Mononuclear cell (primary cell): ENCODE data around the gene RALGAPA2. TPM values are rescaled to one million over a fixed set of nuclear protein-coding genes. Genes with fewer than 3 reads are reported as not detected.

ENCODE experiments used
- H3K27me3 ChIP-seq: 2 replicates; pipeline ENCODE4 v1.6.0; 2011; ENCODE audit warnings: low read length, control low read depth; ENCODE audit not compliant: insufficient read depth
- H3K4me1 ChIP-seq: 2 replicates; pipeline ENCODE4 v1.5.1; 2011; ENCODE audit warnings: mild to moderate bottlenecking, low read length, control low read depth; ENCODE audit not compliant: insufficient read depth
- H3K4me3 ChIP-seq: 2 replicates; pipeline ENCODE4 v1.5.1; 2011; ENCODE audit warnings: mild to moderate bottlenecking, low read length, moderate library complexity
- H3K9me3 ChIP-seq: 2 replicates; pipeline ENCODE4 v1.5.1; 2011; ENCODE audit warnings: low read depth, mild to moderate bottlenecking, control low read depth, low read length
- total RNA-seq: library from RNA; depleted of rRNA; stranded (reverse); fragments of >200 nt; gene quantifications from one replicate; pipeline ENCODE4 v1.2.3, GENCODE V29; 2012

Gene RALGAPA2
- total RNA-seq, 1 donor = 18.4 TPM

GRCh38 chr20:20491784-20492264, 220.6 kb downstream of the RALGAPA2 start:
- no peaks in the 10 kb centered on the region for H3K27me3 ChIP-seq
- H3K9me3 ChIP-seq = no peaks in the 10 kb centered on the region
- H3K4me1 ChIP-seq = no peaks in the 10 kb centered on the region
- no peak overlapping the region for H3K4me3 ChIP-seq

- Histone ChIP-seq H3K4me3 (no peak overlapping the region), H3K27me3 (no peaks in the 10 kb centered on the region), H3K9me3 (no peaks in the 10 kb centered on the region), H3K4me1 (no peaks in the 10 kb centered on the region)
Measured at GRCh38 chr20:20491110-20491783, 221.2 kb downstream of the RALGAPA2 start.

- no peaks in the 10 kb centered on the region for H3K9me3 ChIP-seq
- H3K4me3 ChIP-seq = no peak overlapping the region
- H3K27me3 ChIP-seq = no peaks in the 10 kb centered on the region
- no peaks in the 10 kb centered on the region for H3K4me1 ChIP-seq
Measured at GRCh38 chr20:20490673-20491072, 221.8 kb downstream of the RALGAPA2 start.

- no peak overlapping the region for H3K4me3 ChIP-seq
- no peaks in the 10 kb centered on the region for H3K4me1 ChIP-seq
- H3K27me3 ChIP-seq = no peaks in the 10 kb centered on the region
- H3K9me3 ChIP-seq = no peaks in the 10 kb centered on the region
Measured at GRCh38 chr20:20489648-20490341, 222.6 kb downstream of the RALGAPA2 start.

GRCh38 chr20:20489054-20489453, 223.4 kb downstream of the RALGAPA2 start:
- Histone ChIP-seq H3K27me3 (no peaks in the 10 kb centered on the region), H3K4me1 (no peaks in the 10 kb centered on the region), H3K9me3 (no peaks in the 10 kb centered on the region), H3K4me3 (no peak overlapping the region)

- Histone ChIP-seq H3K27me3 (no peaks in the 10 kb centered on the region), H3K9me3 (no peaks in the 10 kb centered on the region), H3K4me3 (no peak overlapping the region), H3K4me1 (no peaks in the 10 kb centered on the region)
Measured at GRCh38 chr20:20488388-20488787, 224.1 kb downstream of the RALGAPA2 start.

GRCh38 chr20:20487811-20488210, 224.6 kb downstream of the RALGAPA2 start:
- Histone ChIP-seq H3K4me3 (no peak overlapping the region), H3K9me3 (no peaks in the 10 kb centered on the region), H3K4me1 (no peaks in the 10 kb centered on the region), H3K27me3 (no peaks in the 10 kb centered on the region)

GRCh38 chr20:20483328-20483727, 229.1 kb downstream of the RALGAPA2 start:
- Histone ChIP-seq H3K4me3 (no peak overlapping the region), H3K9me3 (no peaks in the 10 kb centered on the region), H3K27me3 (no peaks in the 10 kb centered on the region), H3K4me1 (no peaks in the 10 kb centered on the region)

- H3K27me3 ChIP-seq = no peaks in the 10 kb centered on the region
Measured at GRCh38 chr20:20482453-20482852, 230.0 kb downstream of the RALGAPA2 start.

GRCh38 chr20:20480689-20481088, 231.8 kb downstream of the RALGAPA2 start:
- Histone ChIP-seq H3K4me1 (no peaks in the 10 kb centered on the region), H3K4me3 (no peak overlapping the region), H3K27me3 (no peaks in the 10 kb centered on the region), H3K9me3 (no peaks in the 10 kb centered on the region)

More at GRCh38 chr20:20482453-20482852, 230.0 kb downstream of the RALGAPA2 start:
- Histone ChIP-seq H3K4me1 (no peaks in the 10 kb centered on the region), H3K9me3 (no peaks in the 10 kb centered on the region), H3K4me3 (no peak overlapping the region)

GRCh38 chr20:20480126-20480525, 232.3 kb downstream of the RALGAPA2 start:
- no peak overlapping the region for H3K4me3 ChIP-seq
- no peaks in the 10 kb centered on the region for H3K9me3 ChIP-seq
- H3K4me1 ChIP-seq = no peaks in the 10 kb centered on the region
- H3K27me3 ChIP-seq = no peaks in the 10 kb centered on the region

- Histone ChIP-seq H3K4me3 (no peak overlapping the region), H3K4me1 (no peaks in the 10 kb centered on the region), H3K9me3 (no peaks in the 10 kb centered on the region), H3K27me3 (no peaks in the 10 kb centered on the region)
Measured at GRCh38 chr20:20477444-20478041, 234.9 kb downstream of the RALGAPA2 start.

- H3K4me3 ChIP-seq = no peak overlapping the region
- no peaks in the 10 kb centered on the region for H3K9me3 ChIP-seq
- H3K27me3 ChIP-seq = no peaks in the 10 kb centered on the region
- H3K4me1 ChIP-seq = no peaks in the 10 kb centered on the region
Measured at GRCh38 chr20:20476504-20476903, 235.9 kb downstream of the RALGAPA2 start.

GRCh38 chr20:20473657-20474056, 238.8 kb downstream of the RALGAPA2 start:
- H3K27me3 ChIP-seq = no peaks in the 10 kb centered on the region
- no peak overlapping the region for H3K4me3 ChIP-seq
- H3K9me3 ChIP-seq = no peaks in the 10 kb centered on the region
- no peaks in the 10 kb centered on the region for H3K4me1 ChIP-seq

- Histone ChIP-seq H3K27me3 (no peaks in the 10 kb centered on the region), H3K4me1 (no peaks in the 10 kb centered on the region)
Measured at GRCh38 chr20:20472684-20473274, 239.7 kb downstream of the RALGAPA2 start.

More at GRCh38 chr20:20472684-20473274, 239.7 kb downstream of the RALGAPA2 start:
- H3K4me3 ChIP-seq = no peak overlapping the region
- H3K9me3 ChIP-seq = no peaks in the 10 kb centered on the region
